Measurements from ENCODE around the gene NCAM1.
A peak's percentile ranks its signal among the peaks of the same experiment; 100 is the strongest.
"Not testable (repeated sequence)": the region's sequence is repeated elsewhere in the genome, so short reads cannot be mapped to it uniquely, and the experiment has no call there.

NCAM1 gene

GRCh38 chr11:112961146-112961668, at the start of gene NCAM1:
Gene NCAM1 (plus strand): TSS chr11:112961420.
- peak; percentile 91 for DNase-seq (ENCODE audit: low spot score)

- no peak for DNase-seq (ENCODE audit: low spot score)
Measured at GRCh38 chr11:112922606-112923005, 38.6 kb upstream of the NCAM1 start.

- not testable (repeated sequence) for DNase-seq (ENCODE audit: low spot score)
Measured at GRCh38 chr11:112924836-112925235, 36.4 kb upstream of the NCAM1 start.

GRCh38 chr11:112925516-112926310, 35.5 kb upstream of the NCAM1 start:
- no peak for DNase-seq (ENCODE audit: low spot score)

GRCh38 chr11:112928136-112928535, 33.1 kb upstream of the NCAM1 start:
- DNase-seq (ENCODE audit: low spot score), result no peak

GRCh38 chr11:112929432-112929831, 31.8 kb upstream of the NCAM1 start:
- DNase-seq (ENCODE audit: low spot score), result no peak

- DNase-seq (ENCODE audit: low spot score), result no peak
Measured at GRCh38 chr11:112931703-112932102, 29.5 kb upstream of the NCAM1 start.

- no peak for DNase-seq (ENCODE audit: low spot score)
Measured at GRCh38 chr11:112932593-112932992, 28.6 kb upstream of the NCAM1 start.

GRCh38 chr11:112933970-112934369, 27.2 kb upstream of the NCAM1 start:
- no peak for DNase-seq (ENCODE audit: low spot score)

GRCh38 chr11:112941104-112941503, 20.1 kb upstream of the NCAM1 start:
- DNase-seq (ENCODE audit: low spot score), result no peak

GRCh38 chr11:112942966-112943643, 18.1 kb upstream of the NCAM1 start:
- no peak for DNase-seq (ENCODE audit: low spot score)

GRCh38 chr11:112946866-112947265, 14.4 kb upstream of the NCAM1 start:
- no peak for DNase-seq (ENCODE audit: low spot score)

- DNase-seq (ENCODE audit: low spot score), result no peak
Measured at GRCh38 chr11:112949781-112950575, 11.2 kb upstream of the NCAM1 start.

GRCh38 chr11:112958670-112959069, 2.5 kb upstream of the NCAM1 start:
- no peak for DNase-seq (ENCODE audit: low spot score)

GRCh38 chr11:112961751-112962578, 745 bp downstream of the NCAM1 start:
- DNase-seq (ENCODE audit: low spot score), result peak; percentile 52

- DNase-seq (ENCODE audit: low spot score), result peak; percentile 79
Measured at GRCh38 chr11:112962579-112963367, 1.6 kb downstream of the NCAM1 start.

GRCh38 chr11:112963368-112963955, 2.2 kb downstream of the NCAM1 start:
- no peak for DNase-seq (ENCODE audit: low spot score)

- no peak for DNase-seq (ENCODE audit: low spot score)
Measured at GRCh38 chr11:112965656-112966055, 4.4 kb downstream of the NCAM1 start.

GRCh38 chr11:112966561-112966960, 5.3 kb downstream of the NCAM1 start:
- no peak for DNase-seq (ENCODE audit: low spot score)

GRCh38 chr11:112967082-112967481, 5.9 kb downstream of the NCAM1 start:
- no peak for DNase-seq (ENCODE audit: low spot score)

Measured in cerebellar cortex (tissue), 1 donor.